ENCODE results near the gene PRKG1. TPM values are rescaled to one million over a fixed set of nuclear protein-coding genes. Genes with fewer than 3 reads are reported as not detected.

PRKG1 gene
- total and polyA plus RNA-seq, 7 experiments from 2014 or later = 0.19 TPM; not detected in 6

GRCh38 chr10:51920672-51921071 is 846.4 kb downstream of the PRKG1 start:
- H3K4me3 ChIP-seq (ENCODE audit: low read length) = no peak overlapping the region
- intact Hi-C loops (cut with micrococcal nuclease) = no loop called here
- H3K4me1 Mint-ChIP-seq = no peaks in the 10 kb centered on the region
- H3K36me3 ChIP-seq (ENCODE audit: control insufficient read depth in 2 of 3, insufficient read depth in 3 of 3, low read length in 3 of 3) = no peaks in the 10 kb centered on the region
- H3K4me3 Mint-ChIP-seq = no peak overlapping the region
- CTCF ChIA-PET = no interaction called here
- H3K9me3 Mint-ChIP-seq = peaks cover 0 to 6% (median 0%) of the 10 kb centered on the region in 11 donors
- H3K9me3 ChIP-seq (ENCODE audit: control insufficient read depth in 2 of 3, low read length in 3 of 3) = no peaks in the 10 kb centered on the region
- H3K4me1 ChIP-seq (ENCODE audit: control insufficient read depth in 2 of 2, insufficient read depth in 2 of 2, low read length in 2 of 2) = no peaks in the 10 kb centered on the region
- no peaks in the 10 kb centered on the region for H3K27me3 ChIP-seq (ENCODE audit: control insufficient read depth in 2 of 2, insufficient read depth in 2 of 2, low read length in 2 of 2)
- DNase-seq (no peak), ATAC-seq (no peak)
- peaks cover 0 to 18% (median 0%) of the 10 kb centered on the region in 5 donors for H3K27me3 Mint-ChIP-seq
- H3K36me3 Mint-ChIP-seq = no peaks in the 10 kb centered on the region
- POLR2A ChIA-PET = no interaction called here
- no peak overlapping the region for H3K27ac Mint-ChIP-seq
- H3K27ac ChIP-seq (ENCODE audit: low read depth, low read length) = no peak overlapping the region

DNA sequence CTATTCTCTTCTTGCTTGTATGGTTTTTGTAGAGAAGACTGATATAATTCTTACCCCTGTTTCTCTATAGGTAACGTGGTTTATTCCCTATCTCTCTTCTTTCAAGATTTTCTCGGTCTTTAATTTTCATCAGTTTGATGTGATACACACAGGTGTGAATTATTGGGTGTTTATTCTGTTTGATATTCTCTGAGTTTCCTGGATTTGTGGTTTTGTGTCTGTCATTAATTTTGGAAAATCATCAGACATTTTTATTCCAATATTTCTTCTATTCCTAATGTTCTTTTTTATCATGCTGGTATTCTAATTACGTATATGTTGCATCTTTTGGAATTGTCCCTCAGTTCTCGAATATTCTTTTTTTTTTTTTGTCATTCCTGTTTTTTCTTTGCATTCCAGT is 850.1 kb downstream of the PRKG1 start:
- H3K36me3 Mint-ChIP-seq = no peaks in the 10 kb centered on the region
- H3K4me3 Mint-ChIP-seq = no peak overlapping the region
- Histone ChIP-seq H3K4me1 (ENCODE audit: control insufficient read depth in 2 of 2, insufficient read depth in 2 of 2, low read length in 2 of 2) (no peaks in the 10 kb centered on the region), H3K9me3 (ENCODE audit: control insufficient read depth in 2 of 3, low read length in 3 of 3) (no peaks in the 10 kb centered on the region), H3K36me3 (ENCODE audit: control insufficient read depth in 2 of 3, insufficient read depth in 3 of 3, low read length in 3 of 3) (no peaks in the 10 kb centered on the region), H3K4me3 (ENCODE audit: low read length) (no peak overlapping the region), H3K27ac (ENCODE audit: low read depth, low read length) (no peak overlapping the region), H3K27me3 (ENCODE audit: control insufficient read depth in 2 of 2, insufficient read depth in 2 of 2, low read length in 2 of 2) (no peaks in the 10 kb centered on the region)
- ATAC-seq (no peak), DNase-seq (no peak)
- intact Hi-C loops (cut with micrococcal nuclease) = no loop called here
- POLR2A ChIA-PET = no interaction called here
- CTCF ChIA-PET = no interaction called here
- H3K27ac Mint-ChIP-seq = no peak overlapping the region
- peaks cover 0 to 12% (median 0%) of the 10 kb centered on the region in 5 donors for H3K27me3 Mint-ChIP-seq
- H3K4me1 Mint-ChIP-seq = no peaks in the 10 kb centered on the region
- peaks cover 0 to 6% (median 0%) of the 10 kb centered on the region in 11 donors for H3K9me3 Mint-ChIP-seq

DNA sequence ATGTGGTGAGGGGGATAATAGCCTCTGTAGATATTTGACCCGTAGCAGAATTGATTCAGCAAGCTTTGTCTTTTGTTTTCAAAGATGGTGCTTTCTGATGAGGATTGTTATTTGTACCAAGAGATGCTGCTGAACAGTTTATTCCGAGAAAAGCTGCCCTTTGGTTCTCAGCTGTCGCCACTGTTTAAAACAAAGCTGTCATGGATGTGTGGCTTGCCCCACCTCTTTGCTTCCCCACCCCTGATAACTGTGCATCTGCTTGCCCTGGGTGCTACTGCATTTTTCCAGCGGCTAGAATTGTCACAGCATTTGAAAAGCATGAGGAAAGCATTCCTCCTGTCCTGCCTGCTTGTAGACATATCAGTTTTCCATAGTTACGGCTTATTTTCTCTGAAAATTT is 852.0 kb downstream of the PRKG1 start:
- Mint-ChIP-seq H3K4me3 (no peak overlapping the region), H3K27me3 (peaks cover 0 to 12% (median 0%) of the 10 kb centered on the region in 5 donors), H3K36me3 (no peaks in the 10 kb centered on the region), H3K4me1 (no peaks in the 10 kb centered on the region), H3K9me3 (peaks cover 0 to 6% (median 0%) of the 10 kb centered on the region in 11 donors), H3K27ac (no peak overlapping the region)
- DNase-seq (no peak), ATAC-seq (no peak)
- no peaks in the 10 kb centered on the region for H3K36me3 ChIP-seq (ENCODE audit: control insufficient read depth in 2 of 3, insufficient read depth in 3 of 3, low read length in 3 of 3)
- CTCF ChIA-PET = no interaction called here
- H3K4me1 ChIP-seq (ENCODE audit: control insufficient read depth in 2 of 2, insufficient read depth in 2 of 2, low read length in 2 of 2) = no peaks in the 10 kb centered on the region
- POLR2A ChIA-PET = no interaction called here
- H3K4me3 ChIP-seq (ENCODE audit: low read length) = no peak overlapping the region
- no peak overlapping the region for H3K27ac ChIP-seq (ENCODE audit: low read depth, low read length)
- H3K27me3 ChIP-seq (ENCODE audit: control insufficient read depth in 2 of 2, insufficient read depth in 2 of 2, low read length in 2 of 2) = no peaks in the 10 kb centered on the region
- H3K9me3 ChIP-seq (ENCODE audit: control insufficient read depth in 2 of 3, low read length in 3 of 3) = no peaks in the 10 kb centered on the region
- intact Hi-C loops (cut with micrococcal nuclease) = no loop called here

GRCh38 chr10:51928162-51928561 is 853.9 kb downstream of the PRKG1 start:
- Mint-ChIP-seq H3K9me3 (peaks cover 0 to 6% (median 0%) of the 10 kb centered on the region in 11 donors), H3K4me3 (no peak overlapping the region), H3K27me3 (peaks cover 0 to 20% (median 0%) of the 10 kb centered on the region in 5 donors), H3K27ac (no peak overlapping the region), H3K36me3 (no peaks in the 10 kb centered on the region), H3K4me1 (no peaks in the 10 kb centered on the region)
- H3K36me3 ChIP-seq (ENCODE audit: control insufficient read depth in 2 of 3, insufficient read depth in 3 of 3, low read length in 3 of 3) = no peaks in the 10 kb centered on the region
- H3K4me3 ChIP-seq (ENCODE audit: low read length) = no peak overlapping the region
- H3K27me3 ChIP-seq (ENCODE audit: control insufficient read depth in 2 of 2, insufficient read depth in 2 of 2, low read length in 2 of 2) = no peaks in the 10 kb centered on the region
- CTCF ChIA-PET = interaction anchor here (0.5 kb wide), 1 partner anchor 901 kb away, joined by 3 read pairs; no protein-coding TSS in a partner anchor
- H3K27ac ChIP-seq (ENCODE audit: low read depth, low read length) = no peak overlapping the region
- ATAC-seq (no peak), DNase-seq (no peak)
- POLR2A ChIA-PET = no interaction called here
- no peaks in the 10 kb centered on the region for H3K9me3 ChIP-seq (ENCODE audit: control insufficient read depth in 2 of 3, low read length in 3 of 3)
- intact Hi-C loops (cut with micrococcal nuclease) = no loop called here
- H3K4me1 ChIP-seq (ENCODE audit: control insufficient read depth in 2 of 2, insufficient read depth in 2 of 2, low read length in 2 of 2) = no peaks in the 10 kb centered on the region

GRCh38 chr10:51932530-51932929 is 858.2 kb downstream of the PRKG1 start:
- Mint-ChIP-seq H3K4me1 (no peaks in the 10 kb centered on the region), H3K9me3 (no peaks in the 10 kb centered on the region), H3K27me3 (peaks cover 0 to 16% (median 8%) of the 10 kb centered on the region in 5 donors), H3K4me3 (no peak overlapping the region), H3K27ac (no peak overlapping the region), H3K36me3 (no peaks in the 10 kb centered on the region)
- H3K27me3 ChIP-seq (ENCODE audit: control insufficient read depth in 2 of 2, insufficient read depth in 2 of 2, low read length in 2 of 2) = no peaks in the 10 kb centered on the region
- ChIA-PET POLR2A (no interaction called here), CTCF (no interaction called here)
- intact Hi-C loops (cut with micrococcal nuclease) = no loop called here
- ATAC-seq (no peak), DNase-seq (no peak)
- H3K36me3 ChIP-seq (ENCODE audit: control insufficient read depth in 2 of 3, insufficient read depth in 3 of 3, low read length in 3 of 3) = no peaks in the 10 kb centered on the region
- H3K4me3 ChIP-seq (ENCODE audit: low read length) = no peak overlapping the region
- H3K4me1 ChIP-seq (ENCODE audit: control insufficient read depth in 2 of 2, insufficient read depth in 2 of 2, low read length in 2 of 2) = no peaks in the 10 kb centered on the region
- H3K9me3 ChIP-seq (ENCODE audit: control insufficient read depth in 2 of 3, low read length in 3 of 3) = no peaks in the 10 kb centered on the region
- no peak overlapping the region for H3K27ac ChIP-seq (ENCODE audit: low read depth, low read length)

GRCh38 chr10:51934373-51934772 is 860.1 kb downstream of the PRKG1 start:
- no peak overlapping the region for H3K4me3 ChIP-seq (ENCODE audit: low read length)
- DNase-seq (no peak), ATAC-seq (no peak)
- intact Hi-C loops (cut with micrococcal nuclease) = no loop called here
- no peaks in the 10 kb centered on the region for H3K4me1 Mint-ChIP-seq
- CTCF ChIA-PET = no interaction called here
- H3K9me3 Mint-ChIP-seq = no peaks in the 10 kb centered on the region
- POLR2A ChIA-PET = no interaction called here
- no peaks in the 10 kb centered on the region for H3K9me3 ChIP-seq (ENCODE audit: control insufficient read depth in 2 of 3, low read length in 3 of 3)
- no peaks in the 10 kb centered on the region for H3K4me1 ChIP-seq (ENCODE audit: control insufficient read depth in 2 of 2, insufficient read depth in 2 of 2, low read length in 2 of 2)
- H3K27me3 ChIP-seq (ENCODE audit: control insufficient read depth in 2 of 2, insufficient read depth in 2 of 2, low read length in 2 of 2) = no peaks in the 10 kb centered on the region
- no peaks in the 10 kb centered on the region for H3K36me3 ChIP-seq (ENCODE audit: control insufficient read depth in 2 of 3, insufficient read depth in 3 of 3, low read length in 3 of 3)
- H3K36me3 Mint-ChIP-seq = no peaks in the 10 kb centered on the region
- no peak overlapping the region for H3K27ac ChIP-seq (ENCODE audit: low read depth, low read length)
- no peak overlapping the region for H3K27ac Mint-ChIP-seq
- H3K27me3 Mint-ChIP-seq = peaks cover 0 to 16% (median 8%) of the 10 kb centered on the region in 5 donors
- H3K4me3 Mint-ChIP-seq = no peak overlapping the region

DNA sequence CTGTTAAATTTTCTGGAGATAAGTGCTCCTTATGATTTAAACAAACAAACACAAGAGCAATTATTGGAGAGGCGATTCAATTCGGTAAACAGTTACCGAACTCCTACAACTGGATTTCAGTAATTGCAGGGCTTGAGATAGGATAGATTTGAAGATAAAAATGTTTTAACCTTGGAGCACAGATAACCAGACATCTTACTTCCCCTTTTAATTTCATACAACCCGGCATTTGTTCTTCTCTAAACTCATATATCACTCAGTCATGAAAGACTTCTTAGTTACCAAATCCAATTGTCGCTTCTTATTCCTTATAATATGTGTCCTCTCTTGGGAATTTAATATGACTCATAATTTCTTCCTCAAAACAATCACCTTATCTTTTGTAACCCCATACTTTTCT is 861.1 kb downstream of the PRKG1 start:
- no peak overlapping the region for H3K4me3 ChIP-seq (ENCODE audit: low read length)
- POLR2A ChIA-PET = no interaction called here
- ATAC-seq (no peak), DNase-seq (no peak)
- no peak overlapping the region for H3K27ac ChIP-seq (ENCODE audit: low read depth, low read length)
- Mint-ChIP-seq H3K27me3 (peaks cover 0 to 16% (median 8%) of the 10 kb centered on the region in 5 donors), H3K9me3 (no peaks in the 10 kb centered on the region), H3K4me1 (no peaks in the 10 kb centered on the region), H3K4me3 (no peak overlapping the region), H3K27ac (no peak overlapping the region), H3K36me3 (no peaks in the 10 kb centered on the region)
- H3K27me3 ChIP-seq (ENCODE audit: control insufficient read depth in 2 of 2, insufficient read depth in 2 of 2, low read length in 2 of 2) = no peaks in the 10 kb centered on the region
- intact Hi-C loops (cut with micrococcal nuclease) = no loop called here
- H3K9me3 ChIP-seq (ENCODE audit: control insufficient read depth in 2 of 3, low read length in 3 of 3) = no peaks in the 10 kb centered on the region
- CTCF ChIA-PET = no interaction called here
- H3K36me3 ChIP-seq (ENCODE audit: control insufficient read depth in 2 of 3, insufficient read depth in 3 of 3, low read length in 3 of 3) = no peaks in the 10 kb centered on the region
- H3K4me1 ChIP-seq (ENCODE audit: control insufficient read depth in 2 of 2, insufficient read depth in 2 of 2, low read length in 2 of 2) = no peaks in the 10 kb centered on the region

Data from naive thymus-derived CD4-positive, alpha-beta T cell (primary cell).